ENCODE measurements around the gene MTUS2. TPM values are rescaled to one million over a fixed set of nuclear protein-coding genes. Genes with fewer than 3 reads are reported as not detected.

The MTUS2 gene
- total RNA-seq, 1 experiment from 2014 or later: 0.11 TPM

GRCh38 chr13:29161676-29162075 is 341.5 kb downstream of the MTUS2 start:
- BruUV-seq (replicated peaks): no TSS peak
- Histone ChIP-seq H3K27me3 (replicated peaks; ENCODE audit: insufficient read depth, low read depth, low read length, poor library complexity) (peaks cover 8% of the 10 kb centered on the region), H3K4me1 (ENCODE audit: insufficient read depth, low read length, poor library complexity, severe bottlenecking) (no peaks in the 10 kb centered on the region), H3K27ac (ENCODE audit: low read depth, low read length, poor library complexity, severe bottlenecking) (no peak overlapping the region), H3K9me3 (ENCODE audit: low read depth, low read length, poor library complexity, severe bottlenecking) (no peaks in the 10 kb centered on the region), H3K4me3 (ENCODE audit: low read depth, low read length, poor library complexity, severe bottlenecking) (no peak overlapping the region), H3K36me3 (ENCODE audit: insufficient read depth, low read length, poor library complexity, severe bottlenecking) (no peaks in the 10 kb centered on the region)
- CTCF ChIA-PET: no interaction called here
- intact Hi-C loops (cut with micrococcal nuclease; ENCODE audit: unreplicated experiment): no loop called here
- POLR2A ChIA-PET (ENCODE audit: low non-redundant PET): no interaction called here
- TF ChIP-seq EZH2 (IDR thresholded peaks at IDR 0.05; ENCODE audit: borderline replicate concordance, low read depth, low read length, poor library complexity, severe bottlenecking) (no peak), CTCF (conservative IDR thresholded peaks at IDR 0.05; ENCODE audit: low read depth, low read length) (no peak)
- DNase-seq (ENCODE audit: low spot score): no peak

GRCh38 chr13:29162638-29163235 is 342.6 kb downstream of the MTUS2 start:
- Histone ChIP-seq H3K4me1 (ENCODE audit: insufficient read depth, low read length, poor library complexity, severe bottlenecking) (no peaks in the 10 kb centered on the region), H3K27me3 (replicated peaks; ENCODE audit: insufficient read depth, low read depth, low read length, poor library complexity) (peaks cover 4% of the 10 kb centered on the region), H3K27ac (ENCODE audit: low read depth, low read length, poor library complexity, severe bottlenecking) (no peak overlapping the region), H3K4me3 (ENCODE audit: low read depth, low read length, poor library complexity, severe bottlenecking) (no peak overlapping the region), H3K9me3 (ENCODE audit: low read depth, low read length, poor library complexity, severe bottlenecking) (no peaks in the 10 kb centered on the region), H3K36me3 (ENCODE audit: insufficient read depth, low read length, poor library complexity, severe bottlenecking) (no peaks in the 10 kb centered on the region)
- no peak for TF ChIP-seq EZH2 (IDR thresholded peaks at IDR 0.05; ENCODE audit: borderline replicate concordance, low read depth, low read length, poor library complexity, severe bottlenecking)
- no peak for TF ChIP-seq CTCF (conservative IDR thresholded peaks at IDR 0.05; ENCODE audit: low read depth, low read length)
- ChIA-PET POLR2A (ENCODE audit: low non-redundant PET) (no interaction called here), CTCF (no interaction called here)
- DNase-seq (ENCODE audit: low spot score): no peak
- intact Hi-C loops (cut with micrococcal nuclease; ENCODE audit: unreplicated experiment): no loop called here
- no TSS peak for BruUV-seq (replicated peaks)

- CTCF ChIA-PET: no interaction called here
- Histone ChIP-seq H3K27me3 (replicated peaks; ENCODE audit: insufficient read depth, low read depth, low read length, poor library complexity) (peaks cover 4% of the 10 kb centered on the region), H3K9me3 (ENCODE audit: low read depth, low read length, poor library complexity, severe bottlenecking) (no peaks in the 10 kb centered on the region), H3K36me3 (ENCODE audit: insufficient read depth, low read length, poor library complexity, severe bottlenecking) (no peaks in the 10 kb centered on the region), H3K4me1 (ENCODE audit: insufficient read depth, low read length, poor library complexity, severe bottlenecking) (no peaks in the 10 kb centered on the region), H3K27ac (ENCODE audit: low read depth, low read length, poor library complexity, severe bottlenecking) (no peak overlapping the region), H3K4me3 (ENCODE audit: low read depth, low read length, poor library complexity, severe bottlenecking) (no peak overlapping the region)
- BruUV-seq (replicated peaks): no TSS peak
- POLR2A ChIA-PET (ENCODE audit: low non-redundant PET): no interaction called here
- no peak for DNase-seq (ENCODE audit: low spot score)
- intact Hi-C loops (cut with micrococcal nuclease; ENCODE audit: unreplicated experiment): no loop called here
- TF ChIP-seq EZH2 (IDR thresholded peaks at IDR 0.05; ENCODE audit: borderline replicate concordance, low read depth, low read length, poor library complexity, severe bottlenecking): no peak
Measured at GRCh38 chr13:29164116-29164515, 344.0 kb downstream of the MTUS2 start.

GRCh38 chr13:29165216-29165615 is 345.1 kb downstream of the MTUS2 start:
- no TSS peak for BruUV-seq (replicated peaks)
- Histone ChIP-seq H3K4me1 (ENCODE audit: insufficient read depth, low read length, poor library complexity, severe bottlenecking) (no peaks in the 10 kb centered on the region), H3K27me3 (replicated peaks; ENCODE audit: insufficient read depth, low read depth, low read length, poor library complexity) (peaks cover 4% of the 10 kb centered on the region), H3K36me3 (ENCODE audit: insufficient read depth, low read length, poor library complexity, severe bottlenecking) (no peaks in the 10 kb centered on the region), H3K27ac (ENCODE audit: low read depth, low read length, poor library complexity, severe bottlenecking) (no peak overlapping the region), H3K9me3 (ENCODE audit: low read depth, low read length, poor library complexity, severe bottlenecking) (no peaks in the 10 kb centered on the region), H3K4me3 (ENCODE audit: low read depth, low read length, poor library complexity, severe bottlenecking) (no peak overlapping the region)
- POLR2A ChIA-PET (ENCODE audit: low non-redundant PET): no interaction called here
- CTCF ChIA-PET: no interaction called here
- no peak for TF ChIP-seq CTCF (conservative IDR thresholded peaks at IDR 0.05; ENCODE audit: low read depth, low read length)
- TF ChIP-seq EZH2 (IDR thresholded peaks at IDR 0.05; ENCODE audit: borderline replicate concordance, low read depth, low read length, poor library complexity, severe bottlenecking): no peak
- DNase-seq (ENCODE audit: low spot score): no peak
- intact Hi-C loops (cut with micrococcal nuclease; ENCODE audit: unreplicated experiment): no loop called here
